Type B pancreatic cell (in vitro differentiated cells): ENCODE results near the gene VIM. TPM values are rescaled to one million over a fixed set of nuclear protein-coding genes. Genes with fewer than 3 reads are reported as not detected.
A peak's percentile ranks its signal among the peaks of the same experiment; 100 is the strongest.

Experiments used
- DNase-seq: peaks from one replicate; pipeline ENCODE4 v3.0.0; 2021; ENCODE audit warnings: mixed read lengths; ENCODE audit not compliant: unreplicated experiment; ENCODE audit errors: extremely low spot score
- H3K27ac Mint-ChIP-seq: 2 replicates; pipeline ENCODE4 v1.8.0; 2021; ENCODE audit warnings: mild to moderate bottlenecking, mixed read lengths
- H3K27me3 Mint-ChIP-seq: 2 replicates; pipeline ENCODE4 v1.8.0; 2021; ENCODE audit warnings: mixed read lengths
- H3K36me3 Mint-ChIP-seq: 2 replicates; pipeline ENCODE4 v1.8.0; 2021; ENCODE audit warnings: mixed read lengths
- H3K4me1 Mint-ChIP-seq: one replicate; pipeline ENCODE4 v1.8.0; 2021; ENCODE audit warnings: mixed read lengths; ENCODE audit not compliant: unreplicated experiment
- H3K4me3 Mint-ChIP-seq: 2 replicates; pipeline ENCODE4 v1.8.0; 2021; ENCODE audit warnings: mild to moderate bottlenecking, mixed read lengths
- H3K9me3 Mint-ChIP-seq: 2 replicates; pipeline ENCODE4 v1.8.0; 2021; ENCODE audit warnings: mixed read lengths
- total RNA-seq: library from RNA; stranded (reverse); gene quantifications from 2 replicates; pipeline ENCODE4 v1.2.1, GENCODE V29; 2021; ENCODE audit warnings: low replicate concordance
- TF ChIP-seq, protein P1 (sequence below): fragments of 200-600 bp; sonication (generic); conservative IDR thresholded peaks from 2 replicates; pipeline ENCODE4 v1.5.0; 2021; ENCODE audit warnings: antibody characterized with exemption, mild to moderate bottlenecking

VIM gene
- total RNA-seq, 1 donor from 2014 or later: 2,500 TPM

DNA sequence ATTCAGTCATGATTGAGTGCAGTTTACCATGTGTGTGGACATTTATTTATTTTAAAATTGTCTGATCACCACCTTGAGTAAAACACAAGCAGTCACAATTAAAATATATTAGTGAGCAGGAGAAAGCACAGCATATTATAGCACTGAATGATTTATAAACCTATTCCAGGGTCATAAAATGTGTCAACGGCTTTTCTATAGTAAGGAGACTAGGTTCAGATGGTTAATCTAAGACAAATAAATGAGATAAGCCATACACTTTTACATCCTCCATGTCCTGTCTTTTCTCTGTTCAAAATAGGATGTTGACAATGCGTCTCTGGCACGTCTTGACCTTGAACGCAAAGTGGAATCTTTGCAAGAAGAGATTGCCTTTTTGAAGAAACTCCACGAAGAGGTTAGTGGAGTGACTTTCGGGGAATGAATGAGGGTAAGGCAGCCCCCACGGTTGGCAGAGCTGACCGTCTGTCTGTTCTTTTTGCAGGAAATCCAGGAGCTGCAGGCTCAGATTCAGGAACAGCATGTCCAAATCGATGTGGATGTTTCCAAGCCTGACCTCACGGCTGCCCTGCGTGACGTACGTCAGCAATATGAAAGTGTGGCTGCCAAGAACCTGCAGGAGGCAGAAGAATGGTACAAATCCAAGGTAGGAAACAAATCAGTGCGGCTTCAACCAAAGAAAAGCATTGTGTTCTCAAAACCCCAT, 5.4 kb downstream of the VIM start:
- DNase-seq: no peak
- peaks cover 16% of the 10 kb centered on the region for H3K4me1 Mint-ChIP-seq
- H3K27me3 Mint-ChIP-seq: peaks cover 9% of the 10 kb centered on the region
- peaks cover 44% of the 10 kb centered on the region for H3K36me3 Mint-ChIP-seq
- TF ChIP-seq, protein P1, sequence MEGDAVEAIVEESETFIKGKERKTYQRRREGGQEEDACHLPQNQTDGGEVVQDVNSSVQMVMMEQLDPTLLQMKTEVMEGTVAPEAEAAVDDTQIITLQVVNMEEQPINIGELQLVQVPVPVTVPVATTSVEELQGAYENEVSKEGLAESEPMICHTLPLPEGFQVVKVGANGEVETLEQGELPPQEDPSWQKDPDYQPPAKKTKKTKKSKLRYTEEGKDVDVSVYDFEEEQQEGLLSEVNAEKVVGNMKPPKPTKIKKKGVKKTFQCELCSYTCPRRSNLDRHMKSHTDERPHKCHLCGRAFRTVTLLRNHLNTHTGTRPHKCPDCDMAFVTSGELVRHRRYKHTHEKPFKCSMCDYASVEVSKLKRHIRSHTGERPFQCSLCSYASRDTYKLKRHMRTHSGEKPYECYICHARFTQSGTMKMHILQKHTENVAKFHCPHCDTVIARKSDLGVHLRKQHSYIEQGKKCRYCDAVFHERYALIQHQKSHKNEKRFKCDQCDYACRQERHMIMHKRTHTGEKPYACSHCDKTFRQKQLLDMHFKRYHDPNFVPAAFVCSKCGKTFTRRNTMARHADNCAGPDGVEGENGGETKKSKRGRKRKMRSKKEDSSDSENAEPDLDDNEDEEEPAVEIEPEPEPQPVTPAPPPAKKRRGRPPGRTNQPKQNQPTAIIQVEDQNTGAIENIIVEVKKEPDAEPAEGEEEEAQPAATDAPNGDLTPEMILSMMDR: no peak
- H3K4me3 Mint-ChIP-seq: peak overlapping the region; percentile 59
- no peak overlapping the region for H3K27ac Mint-ChIP-seq
- no peaks in the 10 kb centered on the region for H3K9me3 Mint-ChIP-seq

DNA sequence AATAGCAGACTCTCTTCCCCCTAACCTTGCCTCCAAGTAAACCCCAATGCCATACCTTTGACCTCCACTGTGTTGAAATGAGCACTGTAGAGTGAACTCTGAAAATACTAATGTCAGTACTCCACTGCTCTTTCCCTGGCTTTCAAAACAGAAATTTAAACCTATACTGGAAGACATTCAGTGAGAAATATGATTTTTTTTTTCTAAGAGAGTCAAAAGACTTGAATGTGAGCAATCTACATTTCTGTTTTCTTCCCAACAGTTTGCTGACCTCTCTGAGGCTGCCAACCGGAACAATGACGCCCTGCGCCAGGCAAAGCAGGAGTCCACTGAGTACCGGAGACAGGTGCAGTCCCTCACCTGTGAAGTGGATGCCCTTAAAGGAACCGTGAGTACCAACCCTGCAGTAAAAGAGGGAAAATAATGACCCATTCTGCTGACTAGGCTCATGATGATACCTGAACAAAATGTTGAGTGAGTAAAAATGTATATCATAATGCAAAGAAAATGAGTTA, 6.4 kb downstream of the VIM start:
- H3K4me3 Mint-ChIP-seq: peak overlapping the region; percentile 59
- TF ChIP-seq, protein P1: peak; percentile 33
- peaks cover 44% of the 10 kb centered on the region for H3K36me3 Mint-ChIP-seq
- peaks cover 21% of the 10 kb centered on the region for H3K4me1 Mint-ChIP-seq
- H3K27ac Mint-ChIP-seq: peak overlapping the region; percentile 4
- no peak for DNase-seq
- H3K9me3 Mint-ChIP-seq: no peaks in the 10 kb centered on the region
- peaks cover 3% of the 10 kb centered on the region for H3K27me3 Mint-ChIP-seq

DNA sequence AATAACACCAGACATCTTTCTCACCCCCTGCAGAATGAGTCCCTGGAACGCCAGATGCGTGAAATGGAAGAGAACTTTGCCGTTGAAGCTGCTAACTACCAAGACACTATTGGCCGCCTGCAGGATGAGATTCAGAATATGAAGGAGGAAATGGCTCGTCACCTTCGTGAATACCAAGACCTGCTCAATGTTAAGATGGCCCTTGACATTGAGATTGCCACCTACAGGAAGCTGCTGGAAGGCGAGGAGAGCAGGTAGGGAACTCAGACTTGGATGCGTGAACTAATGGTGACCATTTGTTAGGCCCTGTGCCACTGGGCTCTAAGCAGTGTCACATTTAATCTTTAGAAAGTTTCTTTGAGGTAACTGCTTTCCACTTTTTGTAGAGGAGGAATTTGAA, 7.1 kb downstream of the VIM start:
- peaks cover 3% of the 10 kb centered on the region for H3K27me3 Mint-ChIP-seq
- peaks cover 44% of the 10 kb centered on the region for H3K36me3 Mint-ChIP-seq
- peaks cover 21% of the 10 kb centered on the region for H3K4me1 Mint-ChIP-seq
- no peak for DNase-seq
- TF ChIP-seq, protein P1: peak; percentile 52
- H3K27ac Mint-ChIP-seq: no peak overlapping the region
- peak overlapping the region; percentile 28 for H3K4me3 Mint-ChIP-seq
- H3K9me3 Mint-ChIP-seq: no peaks in the 10 kb centered on the region

DNA sequence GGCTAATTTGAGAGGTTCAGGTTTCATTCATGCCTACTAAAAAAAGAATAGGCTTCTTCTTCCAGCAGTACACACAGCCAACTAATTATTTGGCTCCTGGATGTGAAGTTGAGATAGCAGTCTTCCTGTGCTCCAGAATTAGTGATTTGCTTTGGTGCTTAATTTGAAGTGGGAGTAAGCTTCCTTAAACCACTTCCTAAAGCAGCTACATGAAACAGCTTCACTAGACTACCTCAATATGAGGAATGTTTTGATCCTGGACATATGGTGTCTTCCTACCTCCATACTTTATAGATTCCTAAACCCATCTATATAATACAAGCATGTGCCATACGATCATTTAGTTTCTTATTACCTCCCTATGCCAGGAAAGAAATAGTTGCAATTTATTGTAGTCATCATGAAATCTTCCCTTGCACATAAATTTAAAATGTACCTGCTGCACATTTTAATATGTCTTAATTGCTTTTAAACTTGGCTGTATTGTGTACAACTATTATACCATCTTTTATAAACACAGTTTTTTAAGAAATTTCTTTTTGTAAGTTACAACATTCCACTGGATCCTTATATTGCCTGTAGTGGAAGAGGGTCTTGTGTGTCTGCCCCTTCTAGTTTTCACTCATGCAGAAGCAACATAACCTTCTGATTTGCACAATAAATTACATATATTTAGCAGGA, 8.6 kb downstream of the VIM start:
- no peak overlapping the region for H3K4me3 Mint-ChIP-seq

DNA sequence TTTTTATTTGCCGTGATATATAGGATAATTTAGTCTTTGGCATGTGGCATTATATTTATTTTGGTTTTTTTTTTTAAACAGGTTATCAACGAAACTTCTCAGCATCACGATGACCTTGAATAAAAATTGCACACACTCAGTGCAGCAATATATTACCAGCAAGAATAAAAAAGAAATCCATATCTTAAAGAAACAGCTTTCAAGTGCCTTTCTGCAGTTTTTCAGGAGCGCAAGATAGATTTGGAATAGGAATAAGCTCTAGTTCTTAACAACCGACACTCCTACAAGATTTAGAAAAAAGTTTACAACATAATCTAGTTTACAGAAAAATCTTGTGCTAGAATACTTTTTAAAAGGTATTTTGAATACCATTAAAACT, 9.1 kb downstream of the VIM start:
- no peak for DNase-seq
- peaks cover 21% of the 10 kb centered on the region for H3K4me1 Mint-ChIP-seq
- H3K27me3 Mint-ChIP-seq: no peaks in the 10 kb centered on the region
- no peak overlapping the region for H3K4me3 Mint-ChIP-seq
- H3K9me3 Mint-ChIP-seq: no peaks in the 10 kb centered on the region
- H3K36me3 Mint-ChIP-seq: peaks cover 31% of the 10 kb centered on the region
- no peak overlapping the region for H3K27ac Mint-ChIP-seq
- TF ChIP-seq, protein P1: no peak

More for the DNA sequence above, 8.6 kb downstream of the VIM start:
- DNase-seq: no peak
- peaks cover 21% of the 10 kb centered on the region for H3K4me1 Mint-ChIP-seq
- no peaks in the 10 kb centered on the region for H3K9me3 Mint-ChIP-seq
- peaks cover 32% of the 10 kb centered on the region for H3K36me3 Mint-ChIP-seq
- no peaks in the 10 kb centered on the region for H3K27me3 Mint-ChIP-seq
- TF ChIP-seq, protein P1: no peak
- no peak overlapping the region for H3K27ac Mint-ChIP-seq
